Common myeloid progenitor, CD34-positive (primary cell): ENCODE measurements around the gene EDC3.

Experiments
- CTCF ChIA-PET: fragments of 350-600 bp; sonication (Branson Sonifier 250); formaldehyde crosslinking; loops from one replicate; lab custom pipeline; 2021; ENCODE audit warnings: antibody characterized with exemption; lab: Charles Lee
- POLR2A ChIA-PET: fragments of 350-600 bp; sonication (Branson Sonifier 250); formaldehyde crosslinking; loops from one replicate; lab custom pipeline; 2021; ENCODE audit warnings: antibody characterized with exemption; lab: Charles Lee
- DNase-seq, 3 donors: peaks; one replicate each; pipeline versions ENCODE4 v3.0.0 to v3.0.0-alpha.2; 2013
- H3K27ac ChIP-seq, 2 experiments: 1 replicate in 1 of 2; 2 replicates in 1 of 2; pipeline ENCODE4 v1.7.0; 2013; ENCODE audit warnings: inconsistent platforms in 2 of 2, low read length in 2 of 2, mild to moderate bottlenecking in 2 of 2, low read depth in 1 of 2, moderate library complexity in 1 of 2; ENCODE audit not compliant: severe bottlenecking in 2 of 2, insufficient read depth in 1 of 2, poor library complexity in 1 of 2
- H3K27me3 ChIP-seq, 5 experiments: replicated peaks in 2 of 5; 1 replicate in 3 of 5; 2 replicates in 2 of 5; pipeline versions ENCODE4 v1.6.1 to v1.7.0; 2013; ENCODE audit warnings: low read length in 4 of 5, mild to moderate bottlenecking in 2 of 5, moderate library complexity in 2 of 5, inconsistent platforms in 1 of 5; ENCODE audit not compliant: insufficient read depth in 5 of 5, control insufficient read depth in 4 of 5
- H3K36me3 ChIP-seq, 4 experiments: 1 replicate in 2 of 4; 2 replicates in 2 of 4; pipeline versions ENCODE4 v1.6.1 to v1.7.0; 2013; ENCODE audit warnings: low read length in 3 of 4, control low read depth in 1 of 4, mild to moderate bottlenecking in 1 of 4; ENCODE audit not compliant: control insufficient read depth in 4 of 4, insufficient read depth in 4 of 4
- H3K4me1 ChIP-seq, 4 experiments: 1 replicate in 3 of 4; 2 replicates in 1 of 4; pipeline versions ENCODE4 v1.6.1 to v1.7.1; 2013; ENCODE audit warnings: low read length in 3 of 4, mild to moderate bottlenecking in 3 of 4, control low read depth in 1 of 4, inconsistent platforms in 1 of 4, moderate library complexity in 1 of 4; ENCODE audit not compliant: control insufficient read depth in 4 of 4, insufficient read depth in 4 of 4; ENCODE audit errors: control extremely low read depth in 1 of 4
- H3K4me3 ChIP-seq, 7 experiments: 1 replicate in 4 of 7; 2 replicates in 3 of 7; pipeline versions ENCODE4 v1.5.1 to v1.7.0; 2013; ENCODE audit warnings: mild to moderate bottlenecking in 7 of 7, low read length in 6 of 7, moderate library complexity in 6 of 7, inconsistent platforms in 2 of 7, low read depth in 2 of 7, control low read depth in 1 of 7; ENCODE audit not compliant: insufficient read depth in 4 of 7, control insufficient read depth in 1 of 7; ENCODE audit errors: extremely low read depth in 1 of 7
- H3K9me3 ChIP-seq, 5 experiments: 1 replicate in 4 of 5; 2 replicates in 1 of 5; pipeline versions ENCODE4 v1.6.1 to v1.7.1; 2013; ENCODE audit warnings: low read length in 4 of 5, mild to moderate bottlenecking in 2 of 5, inconsistent platforms in 1 of 5, low read depth in 1 of 5, moderate library complexity in 1 of 5; ENCODE audit not compliant: control insufficient read depth in 4 of 5, insufficient read depth in 2 of 5; ENCODE audit errors: control extremely low read depth in 1 of 5
- WGBS: methylation state at CpG from one replicate; pipeline ENCODE4 v1.1.5; 2013; ENCODE audit not compliant: insufficient coverage; 5-methylcytosine and 5-hydroxymethylcytosine counted together

Gene EDC3

GRCh38 chr15:74712311-74712710 is 16.5 kb upstream of the EDC3 start:
- peaks cover 0 to 2% (median 0%) of the 10 kb centered on the region in 5 experiments for H3K9me3 ChIP-seq
- no CpG with 5 or more reads among the region's 3 CpGs for WGBS
- POLR2A ChIA-PET, result no interaction called here
- H3K4me1 ChIP-seq, result peaks cover 0 to 9% (median 0%) of the 10 kb centered on the region in 4 experiments
- peaks cover 0 to 12% (median 0%) of the 10 kb centered on the region in 5 experiments for H3K27me3 ChIP-seq
- no peak for DNase-seq
- CTCF ChIA-PET, result no interaction called here
- H3K27ac ChIP-seq, result no peak overlapping the region
- no peak overlapping the region for H3K4me3 ChIP-seq
- H3K36me3 ChIP-seq, result no peaks in the 10 kb centered on the region

- WGBS, result 71% methylated on average over 3 of the region's 3 CpGs
- CTCF ChIA-PET, result no interaction called here
- no peaks in the 10 kb centered on the region for H3K36me3 ChIP-seq
- H3K27ac ChIP-seq, result no peak overlapping the region
- DNase-seq, result no peak
- peaks cover 0 to 2% (median 0%) of the 10 kb centered on the region in 5 experiments for H3K9me3 ChIP-seq
- no peak overlapping the region for H3K4me3 ChIP-seq
- POLR2A ChIA-PET, result no interaction called here
- peaks cover 0 to 9% (median 0%) of the 10 kb centered on the region in 4 experiments for H3K4me1 ChIP-seq
- H3K27me3 ChIP-seq, result peaks cover 0 to 18% (median 0%) of the 10 kb centered on the region in 5 experiments
Measured at GRCh38 chr15:74710319-74711094, 14.7 kb upstream of the EDC3 start.

- H3K4me1 ChIP-seq, result peaks cover 0 to 9% (median 0%) of the 10 kb centered on the region in 4 experiments
- WGBS, result 71% methylated on average over 1 of the region's 3 CpGs
- ChIA-PET CTCF (no interaction called here), POLR2A (no interaction called here)
- no peaks in the 10 kb centered on the region for H3K36me3 ChIP-seq
- H3K27ac ChIP-seq, result no peak overlapping the region
- H3K9me3 ChIP-seq, result peaks cover 0 to 2% (median 0%) of the 10 kb centered on the region in 5 experiments
- no peak for DNase-seq
- peaks cover 0 to 18% (median 0%) of the 10 kb centered on the region in 5 experiments for H3K27me3 ChIP-seq
- H3K4me3 ChIP-seq, result no peak overlapping the region
Measured at GRCh38 chr15:74709892-74710291, 14.1 kb upstream of the EDC3 start.

GRCh38 chr15:74709011-74709410 is 13.2 kb upstream of the EDC3 start:
- H3K4me1 ChIP-seq, result peaks cover 0 to 9% (median 0%) of the 10 kb centered on the region in 4 experiments
- CTCF ChIA-PET, result no interaction called here
- peaks cover 0 to 18% (median under 1%) of the 10 kb centered on the region in 5 experiments for H3K27me3 ChIP-seq
- no peaks in the 10 kb centered on the region for H3K36me3 ChIP-seq
- H3K27ac ChIP-seq, result no peak overlapping the region
- peaks cover 0 to 2% (median 0%) of the 10 kb centered on the region in 5 experiments for H3K9me3 ChIP-seq
- POLR2A ChIA-PET, result no interaction called here
- no peak overlapping the region for H3K4me3 ChIP-seq
- WGBS, result no CpG with 5 or more reads among the region's 1 CpG
- no peak for DNase-seq

- Histone ChIP-seq H3K4me3 (peak overlapping the region in 6 of 7 experiments; percentile 94 to 99 (median 98)), H3K9me3 (no peaks in the 10 kb centered on the region), H3K4me1 (peaks cover 9 to 23% (median 17%) of the 10 kb centered on the region in 4 experiments), H3K27me3 (peaks cover 0 to under 1% (median 0%) of the 10 kb centered on the region in 5 experiments), H3K36me3 (no peaks in the 10 kb centered on the region), H3K27ac (peak overlapping the region; percentile 92 to 98)
- no CpG with 5 or more reads among the region's 2 CpGs for WGBS
- ChIA-PET POLR2A (no interaction called here), CTCF (no interaction called here)
- no peak for DNase-seq
Measured at GRCh38 chr15:74696808-74697207, 984 bp upstream of the EDC3 start.

GRCh38 chr15:74696398-74696729 is 540 bp upstream of the EDC3 start:
- no peak for DNase-seq
- Histone ChIP-seq H3K27ac (peak overlapping the region; percentile 92 to 98), H3K4me1 (peaks cover 9 to 23% (median 17%) of the 10 kb centered on the region in 4 experiments), H3K27me3 (no peaks in the 10 kb centered on the region), H3K4me3 (peak overlapping the region; percentile 93 to 99 (median 97)), H3K9me3 (no peaks in the 10 kb centered on the region), H3K36me3 (no peaks in the 10 kb centered on the region)
- ChIA-PET POLR2A (no interaction called here), CTCF (interaction anchor here (1.5 to 1.7 kb wide), 2 partner anchors 61 to 75 kb away, joined by 3 to 10 read pairs; no protein-coding TSS in a partner anchor)
- 13% methylated on average over 6 of the region's 10 CpGs for WGBS

- Histone ChIP-seq H3K4me1 (peaks cover 9 to 23% (median 17%) of the 10 kb centered on the region in 4 experiments), H3K4me3 (no peak overlapping the region), H3K36me3 (peaks cover 0 to 5% (median 0%) of the 10 kb centered on the region in 4 experiments), H3K27me3 (no peaks in the 10 kb centered on the region), H3K9me3 (no peaks in the 10 kb centered on the region), H3K27ac (no peak overlapping the region)
- ChIA-PET CTCF (no interaction called here), POLR2A (no interaction called here)
- no CpG with 5 or more reads among the region's 1 CpG for WGBS
- DNase-seq, result no peak
Measured at GRCh38 chr15:74692327-74692726, 3.5 kb downstream of the EDC3 start.
